ENCODE measurements around the gene DZANK1. TPM values are rescaled to one million over a fixed set of nuclear protein-coding genes. Genes with fewer than 3 reads are reported as not detected.

The DZANK1 gene
- total RNA-seq = 1 to 10 TPM in 1 of 2 experiments, under 1 TPM in 1; 0.96 to 1.0 TPM

GRCh38 chr20:18466894-18467730, at the start of gene DZANK1, which contains the start of gene POLR3F:
TSS of gene DZANK1 (minus strand) at chr20:18467030. CDS start at chr20:18465358, 1,672 bp downstream.
TSS of gene POLR3F (plus strand) at chr20:18467390. CDS start at chr20:18467507, 117 bp downstream.

GRCh38 chr20:18507218-18508191, 40.7 kb upstream of the DZANK1 start, which contains the start of gene SEC23B:
TSS of gene SEC23B (plus strand) at chr20:18507940. CDS start at chr20:18510836, 2,896 bp downstream.

GRCh38 chr20:18496740-18497592, 30.1 kb upstream of the DZANK1 start, which contains the start of gene RBBP9:
TSS of gene RBBP9 (minus strand) at chr20:18497225. CDS start at chr20:18497167, 58 bp downstream.

Small RNA genes within 50 kb of the gene (microRNA-seq; reads per million reads assigned to microRNA genes)
- gene MIR3192 (ENCODE audit: borderline microRNAs expressed, borderline replicate concordance) = not detected

Other genes with a start within 250 kb of the DZANK1 start
- gene ZNF133, start 178.5 kb downstream of the DZANK1 start, total RNA-seq = 10 to 100 TPM in 1 of 2 experiments, 1 to 10 TPM in 1; 8.2 to 10.3 TPM
- 1 to 10 TPM; 7.6 to 8.0 TPM for gene POLR3F, start 360 bp upstream of the DZANK1 start, total RNA-seq
- gene RBBP9, start 30.2 kb upstream of the DZANK1 start, total RNA-seq = 10 to 100 TPM; 14.2 to 14.6 TPM
- 10 to 100 TPM; 68.1 to 69.3 TPM for gene SEC23B, start 40.9 kb upstream of the DZANK1 start, total RNA-seq
- gene SMIM26, start 100.4 kb upstream of the DZANK1 start, total RNA-seq = 10 to 100 TPM; 62.8 to 67.1 TPM
- gene DTD1, start 121.0 kb upstream of the DZANK1 start, total RNA-seq = 10 to 100 TPM; 19.3 to 20.9 TPM